Measurements from ENCODE around the gene MCTP1.

DNA sequence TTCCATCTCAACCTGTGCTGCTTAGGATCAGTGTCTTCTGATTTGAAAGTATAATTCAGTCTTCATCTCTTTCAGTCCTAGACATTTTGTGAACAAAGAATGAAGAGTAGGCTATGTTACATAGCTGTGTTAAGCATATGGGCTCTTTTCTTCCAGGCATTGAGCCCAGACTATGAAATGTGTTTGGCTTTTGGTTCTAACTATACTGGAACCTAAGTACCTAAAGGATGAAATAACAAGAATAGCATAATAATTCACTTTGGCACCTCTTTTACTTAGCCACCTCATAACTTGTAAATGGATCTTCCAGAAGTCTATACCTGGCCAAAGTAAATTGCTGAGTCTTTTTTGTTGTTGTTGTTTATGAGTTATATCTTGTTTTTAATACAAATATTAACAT is 595.0 kb downstream of the MCTP1 start:
- TF ChIP-seq GATA2 (IDR thresholded peaks at IDR 0.05; ENCODE audit: low read depth, low read length) (no peak), GATA3 (IDR thresholded peaks at IDR 0.05; ENCODE audit: low read depth, low read length) (no peak)
